Measurements from ENCODE around the gene ROBO2.

Gene ROBO2

DNA sequence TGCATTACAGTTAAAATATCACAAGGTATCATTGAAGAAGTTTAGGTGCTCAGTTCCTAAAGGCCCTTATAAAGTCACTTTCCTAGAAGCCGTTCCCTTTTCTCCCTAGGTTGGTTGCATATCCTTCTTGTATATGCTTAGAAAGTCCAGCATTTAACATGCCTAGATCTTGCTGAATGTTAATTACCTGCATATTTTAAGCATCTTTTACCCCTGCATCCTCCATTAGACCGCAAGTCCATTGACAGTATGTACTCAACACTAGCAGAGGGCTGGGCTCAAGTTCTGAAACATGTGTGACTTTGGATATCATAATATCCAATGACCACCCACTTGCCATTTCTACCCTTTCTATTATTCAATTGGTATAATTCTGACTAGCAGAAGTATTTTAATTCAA lies 336.6 kb downstream of the ROBO2 start:
- no peak overlapping the region for H3K27ac ChIP-seq
- no peak for DNase-seq
- in situ Hi-C loops (cut with HindIII; ENCODE audit: low pct_ligation_motif_present, low sequenced_read_pairs), result no loop called here
- TF ChIP-seq, protein P1, sequence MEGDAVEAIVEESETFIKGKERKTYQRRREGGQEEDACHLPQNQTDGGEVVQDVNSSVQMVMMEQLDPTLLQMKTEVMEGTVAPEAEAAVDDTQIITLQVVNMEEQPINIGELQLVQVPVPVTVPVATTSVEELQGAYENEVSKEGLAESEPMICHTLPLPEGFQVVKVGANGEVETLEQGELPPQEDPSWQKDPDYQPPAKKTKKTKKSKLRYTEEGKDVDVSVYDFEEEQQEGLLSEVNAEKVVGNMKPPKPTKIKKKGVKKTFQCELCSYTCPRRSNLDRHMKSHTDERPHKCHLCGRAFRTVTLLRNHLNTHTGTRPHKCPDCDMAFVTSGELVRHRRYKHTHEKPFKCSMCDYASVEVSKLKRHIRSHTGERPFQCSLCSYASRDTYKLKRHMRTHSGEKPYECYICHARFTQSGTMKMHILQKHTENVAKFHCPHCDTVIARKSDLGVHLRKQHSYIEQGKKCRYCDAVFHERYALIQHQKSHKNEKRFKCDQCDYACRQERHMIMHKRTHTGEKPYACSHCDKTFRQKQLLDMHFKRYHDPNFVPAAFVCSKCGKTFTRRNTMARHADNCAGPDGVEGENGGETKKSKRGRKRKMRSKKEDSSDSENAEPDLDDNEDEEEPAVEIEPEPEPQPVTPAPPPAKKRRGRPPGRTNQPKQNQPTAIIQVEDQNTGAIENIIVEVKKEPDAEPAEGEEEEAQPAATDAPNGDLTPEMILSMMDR (IDR thresholded peaks at IDR 0.05; ENCODE audit: low read depth, low read length, missing control alignments), result no peak
- H3K27me3 ChIP-seq (replicated peaks), result no peaks in the 10 kb centered on the region
- H3K4me3 ChIP-seq (ENCODE audit: low read depth, low read length), result no peak overlapping the region
- H3K36me3 ChIP-seq (replicated peaks), result no peaks in the 10 kb centered on the region

DNA sequence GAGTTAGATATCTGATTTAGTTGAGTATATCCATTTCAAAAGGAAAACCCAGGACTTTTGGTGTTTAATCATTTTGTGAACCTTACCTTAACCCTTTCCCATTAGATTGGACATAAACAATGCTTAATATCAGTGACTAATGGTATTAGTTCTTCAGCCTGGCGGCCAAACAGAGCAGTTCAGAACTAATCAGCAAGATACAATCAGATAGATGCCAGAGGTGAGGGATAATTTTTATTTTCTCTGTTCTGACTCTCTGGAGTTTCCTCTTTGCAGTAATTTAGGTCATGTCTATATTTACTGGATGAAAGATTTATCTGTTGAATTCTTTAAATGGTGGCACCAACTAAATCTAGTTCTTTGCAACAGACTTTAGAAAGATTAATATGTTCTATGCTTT lies 337.8 kb downstream of the ROBO2 start:
- in situ Hi-C loops (cut with HindIII; ENCODE audit: low pct_ligation_motif_present, low sequenced_read_pairs), result no loop called here
- no peaks in the 10 kb centered on the region for H3K27me3 ChIP-seq (replicated peaks)
- TF ChIP-seq, protein P1 (IDR thresholded peaks at IDR 0.05; ENCODE audit: low read depth, low read length, missing control alignments), result no peak
- no peaks in the 10 kb centered on the region for H3K36me3 ChIP-seq (replicated peaks)
- DNase-seq, result no peak
- H3K27ac ChIP-seq, result no peak overlapping the region
- no peak overlapping the region for H3K4me3 ChIP-seq (ENCODE audit: low read depth, low read length)

DNA sequence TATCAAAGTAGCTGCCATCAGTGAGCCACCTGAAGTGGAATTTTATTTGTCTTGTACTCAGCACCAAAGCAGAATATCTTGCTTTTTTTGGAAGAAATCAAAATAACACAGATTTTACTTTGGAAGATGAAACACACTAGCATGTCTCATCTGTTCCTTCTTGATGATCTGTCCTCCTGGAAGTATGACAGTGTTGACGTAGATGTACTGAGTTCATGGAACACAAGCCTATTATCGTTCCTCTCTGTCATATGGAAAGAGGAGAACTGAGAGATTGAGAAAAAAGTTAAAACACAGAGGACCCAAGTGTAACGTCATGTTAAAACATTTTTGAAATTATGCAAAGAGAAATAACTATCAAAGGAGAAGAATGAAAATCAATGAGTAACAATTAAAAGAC lies 340.2 kb downstream of the ROBO2 start:
- no peak overlapping the region for H3K27ac ChIP-seq
- no peak overlapping the region for H3K4me3 ChIP-seq (ENCODE audit: low read depth, low read length)
- TF ChIP-seq, protein P1 (IDR thresholded peaks at IDR 0.05; ENCODE audit: low read depth, low read length, missing control alignments), result no peak
- no peaks in the 10 kb centered on the region for H3K36me3 ChIP-seq (replicated peaks)
- no peak for DNase-seq
- H3K27me3 ChIP-seq (replicated peaks), result no peaks in the 10 kb centered on the region
- in situ Hi-C loops (cut with HindIII; ENCODE audit: low pct_ligation_motif_present, low sequenced_read_pairs), result no loop called here

DNA sequence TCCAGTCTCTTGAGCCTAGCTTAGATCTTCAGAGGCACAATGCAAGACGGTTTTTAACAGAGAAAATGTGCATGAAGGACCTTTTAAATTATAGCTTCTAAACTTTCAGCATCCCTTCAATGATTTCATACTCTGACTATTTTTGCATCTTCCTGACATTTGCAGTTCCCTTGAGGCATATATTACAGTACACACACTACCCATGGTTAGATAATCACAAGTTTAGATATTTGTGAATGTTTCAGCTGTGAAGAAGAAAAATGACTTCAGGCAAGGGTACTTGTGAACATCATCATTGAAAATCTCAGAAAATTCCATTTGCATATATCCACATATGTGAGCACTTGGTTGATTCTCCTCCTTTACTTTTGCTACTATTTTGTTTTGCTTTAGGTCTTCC lies 341.5 kb downstream of the ROBO2 start:
- Histone ChIP-seq H3K27ac (no peak overlapping the region), H3K4me3 (ENCODE audit: low read depth, low read length) (no peak overlapping the region), H3K27me3 (replicated peaks) (no peaks in the 10 kb centered on the region), H3K36me3 (replicated peaks) (no peaks in the 10 kb centered on the region)
- TF ChIP-seq, protein P1 (IDR thresholded peaks at IDR 0.05; ENCODE audit: low read depth, low read length, missing control alignments), result no peak
- in situ Hi-C loops (cut with HindIII; ENCODE audit: low pct_ligation_motif_present, low sequenced_read_pairs), result no loop called here
- no peak for DNase-seq

DNA sequence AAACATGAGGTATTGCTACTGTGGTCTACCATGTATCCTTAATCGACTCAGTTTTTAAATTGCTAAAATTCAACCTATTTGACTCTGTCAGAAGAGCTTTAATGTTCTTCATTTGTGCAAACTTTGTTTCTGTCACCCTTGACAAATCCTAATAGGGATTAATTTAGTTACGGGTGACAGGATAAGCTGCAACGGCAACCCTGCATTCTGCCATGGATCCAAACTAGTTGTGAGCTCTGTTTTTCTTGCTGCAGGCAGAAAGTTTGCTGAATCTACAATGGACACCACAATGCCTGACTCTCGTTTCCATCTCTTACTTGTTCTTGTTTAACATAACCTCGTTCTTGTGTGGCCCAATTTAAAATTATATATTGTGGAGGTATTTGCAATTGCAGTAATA lies 352.3 kb downstream of the ROBO2 start:
- Histone ChIP-seq H3K27me3 (replicated peaks) (no peaks in the 10 kb centered on the region), H3K4me3 (ENCODE audit: low read depth, low read length) (no peak overlapping the region), H3K36me3 (replicated peaks) (no peaks in the 10 kb centered on the region), H3K27ac (no peak overlapping the region)
- DNase-seq, result no peak
- TF ChIP-seq, protein P1 (IDR thresholded peaks at IDR 0.05; ENCODE audit: low read depth, low read length, missing control alignments), result no peak
- in situ Hi-C loops (cut with HindIII; ENCODE audit: low pct_ligation_motif_present, low sequenced_read_pairs), result no loop called here

DNA sequence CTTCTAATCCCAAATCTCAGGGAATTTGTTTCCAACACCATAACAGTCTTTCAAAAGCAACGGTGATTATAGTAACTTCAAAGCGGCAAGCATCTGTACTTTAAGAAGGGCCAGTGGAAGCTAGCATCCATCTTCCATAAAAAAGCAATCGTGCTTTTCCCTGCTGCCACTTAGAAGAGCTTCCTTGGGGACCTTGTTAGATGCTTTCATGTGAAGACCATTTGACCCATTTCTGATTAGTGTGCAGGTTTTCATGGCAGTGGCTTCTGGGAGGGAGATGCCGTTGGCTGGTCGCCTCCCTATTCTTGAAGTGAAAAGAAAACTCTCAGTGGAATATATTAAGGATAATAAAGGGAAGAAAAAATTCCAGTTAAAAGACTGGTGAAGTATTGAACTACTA lies 354.1 kb downstream of the ROBO2 start:
- in situ Hi-C loops (cut with HindIII; ENCODE audit: low pct_ligation_motif_present, low sequenced_read_pairs), result no loop called here

More for the DNA sequence above, 354.1 kb downstream of the ROBO2 start:
- no peak overlapping the region for H3K27ac ChIP-seq
- TF ChIP-seq, protein P1 (IDR thresholded peaks at IDR 0.05; ENCODE audit: low read depth, low read length, missing control alignments), result no peak
- no peaks in the 10 kb centered on the region for H3K27me3 ChIP-seq (replicated peaks)
- no peak overlapping the region for H3K4me3 ChIP-seq (ENCODE audit: low read depth, low read length)
- no peak for DNase-seq
- H3K36me3 ChIP-seq (replicated peaks), result no peaks in the 10 kb centered on the region
